Activated T-cell treated with anti-CD3 and anti-CD28 coated beads, Interleukin-2, amount 50 U/mL, for 72 hours (primary cell): Measurements from ENCODE around the gene UBE2I. TPM values are rescaled to one million over a fixed set of nuclear protein-coding genes. Genes with fewer than 3 reads are reported as not detected.
"Not testable (repeated sequence)": the region's sequence is repeated elsewhere in the genome, so short reads cannot be mapped to it uniquely, and the experiment has no call there.

Source experiments
- ATAC-seq, 2 donors: fragments of 150-1000 bp; cut with Tn5 transposase; replicated peaks in 1 of 2; 2 replicates each; pipeline ENCODE4 v1.10.0; 2021; ENCODE audit warnings: moderate library complexity in 2 of 2, mild to moderate bottlenecking in 1 of 2
- DNase-seq, 2 donors: peaks; one replicate each; pipeline ENCODE4 v3.0.0; 2021 to 2022; ENCODE audit warnings: mixed read lengths in 1 of 2
- H3K27ac Mint-ChIP-seq: one replicate; pipeline ENCODE4 v1.8.0; 2022; ENCODE audit warnings: mild to moderate bottlenecking, moderate library complexity, mixed read lengths
- H3K27me3 Mint-ChIP-seq: one replicate; pipeline ENCODE4 v1.8.0; 2022; ENCODE audit warnings: low read depth, mixed read lengths
- H3K36me3 Mint-ChIP-seq, 2 donors: one replicate each; pipeline ENCODE4 v1.8.0; 2022; ENCODE audit warnings: mixed read lengths in 2 of 2, mild to moderate bottlenecking in 1 of 2; ENCODE audit not compliant: insufficient read depth in 2 of 2
- H3K4me1 Mint-ChIP-seq: one replicate; pipeline ENCODE4 v1.8.0; 2022; ENCODE audit warnings: low read depth, mixed read lengths
- H3K4me3 Mint-ChIP-seq, 2 donors: one replicate each; pipeline ENCODE4 v1.8.0; 2022; ENCODE audit warnings: mild to moderate bottlenecking in 2 of 2, mixed read lengths in 2 of 2, moderate library complexity in 2 of 2
- H3K9me3 Mint-ChIP-seq, 2 donors: one replicate each; pipeline ENCODE4 v1.8.0; 2022; ENCODE audit warnings: mixed read lengths in 2 of 2
- total RNA-seq, 2 donors: library from RNA; stranded (reverse); gene quantifications; one replicate each; pipeline ENCODE4 v1.2.3, GENCODE V29; 2022

The UBE2I gene
- 100 to 1,000 TPM; 225 to 231 TPM for total RNA-seq

GRCh38 chr16:1308977-1309885, at the start of gene UBE2I:
Gene UBE2I, plus strand, starts transcription at chr16:1309636. Its CDS starts 4,395 bp downstream, at chr16:1314031.
- Mint-ChIP-seq H3K4me3 (peak within 1 kb of the TSS; percentile 94 to 96), H3K4me1 (peaks cover 47% of the 10 kb centered on the region), H3K27me3 (no peaks in the 10 kb centered on the region), H3K27ac (peak within 1 kb of the TSS; percentile 99), H3K9me3 (no peaks in the 10 kb centered on the region), H3K36me3 (peaks cover 14 to 16% of the 10 kb centered on the region in 2 donors)
- DNase-seq = peak; percentile 97
- peak; percentile 75 to 79 for ATAC-seq

- peaks cover 5 to 6% of the 10 kb centered on the region in 2 donors for H3K9me3 Mint-ChIP-seq
- peaks cover 16% of the 10 kb centered on the region for H3K27me3 Mint-ChIP-seq
- ATAC-seq (no peak), DNase-seq (no peak)
- no peak overlapping the region for H3K4me3 Mint-ChIP-seq
- no peaks in the 10 kb centered on the region for H3K36me3 Mint-ChIP-seq
- H3K4me1 Mint-ChIP-seq = peaks cover 4% of the 10 kb centered on the region
- H3K27ac Mint-ChIP-seq = no peak overlapping the region
These were observed 49.7 kb upstream of the UBE2I start for GRCh38 chr16:1259760-1260068.

GRCh38 chr16:1260101-1260680, 49.2 kb upstream of the UBE2I start:
- no peak for ATAC-seq
- Mint-ChIP-seq H3K36me3 (no peaks in the 10 kb centered on the region), H3K9me3 (peaks cover 8 to 10% of the 10 kb centered on the region in 2 donors), H3K4me1 (peaks cover 4% of the 10 kb centered on the region), H3K27ac (no peak overlapping the region), H3K27me3 (peaks cover 16% of the 10 kb centered on the region), H3K4me3 (no peak overlapping the region)
- DNase-seq = no peak

- DNase-seq = no peak
- no peak overlapping the region for H3K27ac Mint-ChIP-seq
These were observed 48.1 kb upstream of the UBE2I start for GRCh38 chr16:1261131-1261892.

GRCh38 chr16:1262210-1262845, 47.1 kb upstream of the UBE2I start:
- DNase-seq (no peak), ATAC-seq (no peak)
- Mint-ChIP-seq H3K4me3 (no peak overlapping the region), H3K27me3 (peaks cover 16% of the 10 kb centered on the region), H3K9me3 (peaks cover 8 to 10% of the 10 kb centered on the region in 2 donors), H3K4me1 (peaks cover 4% of the 10 kb centered on the region), H3K27ac (no peak overlapping the region), H3K36me3 (no peaks in the 10 kb centered on the region)

More at GRCh38 chr16:1261131-1261892, 48.1 kb upstream of the UBE2I start:
- Mint-ChIP-seq H3K27me3 (peaks cover 16% of the 10 kb centered on the region), H3K4me1 (peaks cover 4% of the 10 kb centered on the region), H3K4me3 (peak overlapping the region in 1 of 2 donors; percentile 15), H3K9me3 (peaks cover 8 to 10% of the 10 kb centered on the region in 2 donors), H3K36me3 (no peaks in the 10 kb centered on the region)
- ATAC-seq = peak; percentile 29 to 33

GRCh38 chr16:1262846-1263221, 46.6 kb upstream of the UBE2I start:
- Mint-ChIP-seq H3K4me3 (no peak overlapping the region), H3K4me1 (peaks cover 4% of the 10 kb centered on the region), H3K27me3 (peaks cover 16% of the 10 kb centered on the region)

GRCh38 chr16:1263591-1264344, 45.7 kb upstream of the UBE2I start:
- Mint-ChIP-seq H3K36me3 (no peaks in the 10 kb centered on the region), H3K9me3 (peaks cover 8 to 10% of the 10 kb centered on the region in 2 donors), H3K4me1 (peaks cover 4% of the 10 kb centered on the region), H3K4me3 (no peak overlapping the region), H3K27me3 (peaks cover 16% of the 10 kb centered on the region), H3K27ac (no peak overlapping the region)
- ATAC-seq (no peak), DNase-seq (no peak)

More at GRCh38 chr16:1262846-1263221, 46.6 kb upstream of the UBE2I start:
- H3K27ac Mint-ChIP-seq = no peak overlapping the region
- no peaks in the 10 kb centered on the region for H3K36me3 Mint-ChIP-seq
- H3K9me3 Mint-ChIP-seq = peaks cover 8 to 10% of the 10 kb centered on the region in 2 donors
- no peak for ATAC-seq
- no peak for DNase-seq

- no peak for ATAC-seq
- Mint-ChIP-seq H3K36me3 (no peaks in the 10 kb centered on the region), H3K27me3 (peaks cover 16% of the 10 kb centered on the region), H3K4me3 (no peak overlapping the region), H3K9me3 (peaks cover 8 to 10% of the 10 kb centered on the region in 2 donors), H3K27ac (no peak overlapping the region), H3K4me1 (no peaks in the 10 kb centered on the region)
- DNase-seq = no peak
These were observed 44.9 kb upstream of the UBE2I start for GRCh38 chr16:1264345-1265089.

GRCh38 chr16:1265090-1265630, 44.3 kb upstream of the UBE2I start:
- DNase-seq = no peak
- H3K4me3 Mint-ChIP-seq = no peak overlapping the region
- no peak for ATAC-seq
- H3K9me3 Mint-ChIP-seq = peaks cover 8 to 10% of the 10 kb centered on the region in 2 donors
- no peaks in the 10 kb centered on the region for H3K4me1 Mint-ChIP-seq
- peaks cover 16% of the 10 kb centered on the region for H3K27me3 Mint-ChIP-seq
- H3K27ac Mint-ChIP-seq = no peak overlapping the region
- H3K36me3 Mint-ChIP-seq = no peaks in the 10 kb centered on the region

GRCh38 chr16:1265826-1266225, 43.6 kb upstream of the UBE2I start:
- no peak for DNase-seq
- Mint-ChIP-seq H3K27me3 (peaks cover 11% of the 10 kb centered on the region), H3K36me3 (no peaks in the 10 kb centered on the region), H3K4me1 (no peaks in the 10 kb centered on the region), H3K4me3 (no peak overlapping the region), H3K9me3 (peaks cover 8 to 10% of the 10 kb centered on the region in 2 donors), H3K27ac (no peak overlapping the region)
- no peak for ATAC-seq

GRCh38 chr16:1269418-1269817, 40.0 kb upstream of the UBE2I start:
- H3K9me3 Mint-ChIP-seq, H3K27me3 Mint-ChIP-seq, ATAC-seq, H3K36me3 Mint-ChIP-seq, H3K4me3 Mint-ChIP-seq, H3K27ac Mint-ChIP-seq, H3K4me1 Mint-ChIP-seq, DNase-seq: not testable (repeated sequence)
